Measurements from ENCODE around the gene REXO1. TPM values are rescaled to one million over a fixed set of nuclear protein-coding genes. Genes with fewer than 3 reads are reported as not detected.

The REXO1 gene
- total RNA-seq, 3 donors from 2014 or later (not counting 1 experiment from before 2014, with no cell fraction given) = 90.7 to 91.7 (median 91.5) TPM

GRCh38 chr19:1843646-1844394 is 4.5 kb downstream of the REXO1 start:
- intact Hi-C loops (cut with micrococcal nuclease) = no loop called here

GRCh38 chr19:1843116-1843515 is 5.2 kb downstream of the REXO1 start:
- Histone ChIP-seq H3K4me1 (ENCODE audit: control insufficient read depth, insufficient read depth, low read length) (peaks cover 64% of the 10 kb centered on the region), H3K27me3 (ENCODE audit: control insufficient read depth, insufficient read depth, low read length) (no peaks in the 10 kb centered on the region), H3K27ac (ENCODE audit: low read length) (no peak overlapping the region), H3K36me3 (ENCODE audit: control insufficient read depth, insufficient read depth, low read length) (peaks cover 7% of the 10 kb centered on the region), H3K9me3 (ENCODE audit: control insufficient read depth, insufficient read depth, low read length) (no peaks in the 10 kb centered on the region), H3K4me3 (ENCODE audit: low read length) (no peak overlapping the region)
- no peak overlapping the region for H3K4me3 Mint-ChIP-seq
- no peak for ATAC-seq
- no peak for TF ChIP-seq CTCF (IDR thresholded peaks at IDR 0.05)
- H3K4me1 Mint-ChIP-seq = peaks cover 35 to 73% of the 10 kb centered on the region in 2 donors
- no peaks in the 10 kb centered on the region for H3K36me3 Mint-ChIP-seq
- no peaks in the 10 kb centered on the region for H3K27me3 Mint-ChIP-seq (ENCODE audit: low read depth in 2 of 2)
- no peak overlapping the region for H3K27ac Mint-ChIP-seq
- no peaks in the 10 kb centered on the region for H3K9me3 Mint-ChIP-seq
- no peak for DNase-seq
- WGBS (ENCODE audit: insufficient coverage) = 92% methylated on average over 22 of the region's 22 CpGs
- intact Hi-C loops (cut with micrococcal nuclease) = no loop called here

More at GRCh38 chr19:1843646-1844394, 4.5 kb downstream of the REXO1 start:
- Histone ChIP-seq H3K27ac (ENCODE audit: low read length) (no peak overlapping the region), H3K27me3 (ENCODE audit: control insufficient read depth, insufficient read depth, low read length) (no peaks in the 10 kb centered on the region), H3K4me1 (ENCODE audit: control insufficient read depth, insufficient read depth, low read length) (peaks cover 66% of the 10 kb centered on the region), H3K9me3 (ENCODE audit: control insufficient read depth, insufficient read depth, low read length) (no peaks in the 10 kb centered on the region), H3K4me3 (ENCODE audit: low read length) (no peak overlapping the region), H3K36me3 (ENCODE audit: control insufficient read depth, insufficient read depth, low read length) (peaks cover 7% of the 10 kb centered on the region)
- Mint-ChIP-seq H3K27ac (no peak overlapping the region), H3K4me1 (peaks cover 35 to 73% of the 10 kb centered on the region in 2 donors), H3K9me3 (no peaks in the 10 kb centered on the region), H3K36me3 (no peaks in the 10 kb centered on the region), H3K27me3 (ENCODE audit: low read depth in 2 of 2) (no peaks in the 10 kb centered on the region), H3K4me3 (no peak overlapping the region)
- ATAC-seq (no peak), DNase-seq (no peak)
- no peak for TF ChIP-seq CTCF (IDR thresholded peaks at IDR 0.05)
- 91% methylated on average over 25 of the region's 25 CpGs for WGBS (ENCODE audit: insufficient coverage)

GRCh38 chr19:1841209-1841924 is 6.9 kb downstream of the REXO1 start:
- 91% methylated on average over 35 of the region's 35 CpGs for WGBS (ENCODE audit: insufficient coverage)
- DNase-seq = no peak
- peaks cover 7% of the 10 kb centered on the region for H3K36me3 ChIP-seq (ENCODE audit: control insufficient read depth, insufficient read depth, low read length)
- no peaks in the 10 kb centered on the region for H3K9me3 ChIP-seq (ENCODE audit: control insufficient read depth, insufficient read depth, low read length)
- H3K27ac ChIP-seq (ENCODE audit: low read length) = no peak overlapping the region
- peaks cover 59% of the 10 kb centered on the region for H3K4me1 ChIP-seq (ENCODE audit: control insufficient read depth, insufficient read depth, low read length)
- Mint-ChIP-seq H3K4me1 (peaks cover 26 to 66% of the 10 kb centered on the region in 2 donors), H3K4me3 (no peak overlapping the region), H3K27ac (peak overlapping the region in 1 of 2 donors; percentile 43), H3K27me3 (ENCODE audit: low read depth in 2 of 2) (no peaks in the 10 kb centered on the region), H3K36me3 (no peaks in the 10 kb centered on the region), H3K9me3 (no peaks in the 10 kb centered on the region)
- TF ChIP-seq CTCF (IDR thresholded peaks at IDR 0.05) = no peak
- H3K27me3 ChIP-seq (ENCODE audit: control insufficient read depth, insufficient read depth, low read length) = no peaks in the 10 kb centered on the region
- no peak for ATAC-seq
- intact Hi-C loops (cut with micrococcal nuclease) = no loop called here
- no peak overlapping the region for H3K4me3 ChIP-seq (ENCODE audit: low read length)
